ENCODE data around the gene RNF151.

DNA sequence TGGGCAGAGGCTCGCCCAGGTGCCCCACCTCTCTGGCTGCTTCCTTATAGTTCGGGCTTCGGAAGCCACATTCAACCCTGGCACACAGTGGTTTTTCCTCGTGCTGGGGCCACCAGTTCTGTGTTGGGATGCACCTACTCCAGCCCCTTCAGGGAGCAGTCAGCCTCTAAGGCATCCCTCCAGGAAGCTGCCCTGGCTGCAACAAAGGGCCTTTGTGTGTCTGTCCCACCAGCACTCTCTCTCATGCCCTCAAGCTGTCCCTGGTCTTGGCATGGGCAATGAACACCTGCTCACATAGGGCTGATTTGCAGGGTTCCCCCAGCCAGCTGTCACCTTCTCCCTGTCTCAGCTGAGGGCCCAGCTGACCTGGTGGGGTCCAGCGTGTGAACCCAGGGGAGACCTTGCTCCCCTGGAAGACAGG lies 15.4 kb downstream of the RNF151 start:
- TF ChIP-seq EZH2phosphoT487 (IDR thresholded peaks at IDR 0.05; ENCODE audit: low read depth), result no peak
- TF ChIP-seq, protein P1, sequence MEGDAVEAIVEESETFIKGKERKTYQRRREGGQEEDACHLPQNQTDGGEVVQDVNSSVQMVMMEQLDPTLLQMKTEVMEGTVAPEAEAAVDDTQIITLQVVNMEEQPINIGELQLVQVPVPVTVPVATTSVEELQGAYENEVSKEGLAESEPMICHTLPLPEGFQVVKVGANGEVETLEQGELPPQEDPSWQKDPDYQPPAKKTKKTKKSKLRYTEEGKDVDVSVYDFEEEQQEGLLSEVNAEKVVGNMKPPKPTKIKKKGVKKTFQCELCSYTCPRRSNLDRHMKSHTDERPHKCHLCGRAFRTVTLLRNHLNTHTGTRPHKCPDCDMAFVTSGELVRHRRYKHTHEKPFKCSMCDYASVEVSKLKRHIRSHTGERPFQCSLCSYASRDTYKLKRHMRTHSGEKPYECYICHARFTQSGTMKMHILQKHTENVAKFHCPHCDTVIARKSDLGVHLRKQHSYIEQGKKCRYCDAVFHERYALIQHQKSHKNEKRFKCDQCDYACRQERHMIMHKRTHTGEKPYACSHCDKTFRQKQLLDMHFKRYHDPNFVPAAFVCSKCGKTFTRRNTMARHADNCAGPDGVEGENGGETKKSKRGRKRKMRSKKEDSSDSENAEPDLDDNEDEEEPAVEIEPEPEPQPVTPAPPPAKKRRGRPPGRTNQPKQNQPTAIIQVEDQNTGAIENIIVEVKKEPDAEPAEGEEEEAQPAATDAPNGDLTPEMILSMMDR (IDR thresholded peaks at IDR 0.05; ENCODE audit: low read depth, low read length), result no peak

Data from OCI-LY3 (cell line).